GM18508 (cell line): ENCODE measurements around the gene MAML3.

ENCODE experiments used
- ATAC-seq: cut with Tn5 transposase; IDR thresholded peaks from one replicate; pipeline ENCODE4 v1.9.1; 2021; ENCODE audit warnings: moderate number of reproducible peaks; ENCODE audit not compliant: insufficient read depth, unreplicated experiment

MAML3 gene

DNA sequence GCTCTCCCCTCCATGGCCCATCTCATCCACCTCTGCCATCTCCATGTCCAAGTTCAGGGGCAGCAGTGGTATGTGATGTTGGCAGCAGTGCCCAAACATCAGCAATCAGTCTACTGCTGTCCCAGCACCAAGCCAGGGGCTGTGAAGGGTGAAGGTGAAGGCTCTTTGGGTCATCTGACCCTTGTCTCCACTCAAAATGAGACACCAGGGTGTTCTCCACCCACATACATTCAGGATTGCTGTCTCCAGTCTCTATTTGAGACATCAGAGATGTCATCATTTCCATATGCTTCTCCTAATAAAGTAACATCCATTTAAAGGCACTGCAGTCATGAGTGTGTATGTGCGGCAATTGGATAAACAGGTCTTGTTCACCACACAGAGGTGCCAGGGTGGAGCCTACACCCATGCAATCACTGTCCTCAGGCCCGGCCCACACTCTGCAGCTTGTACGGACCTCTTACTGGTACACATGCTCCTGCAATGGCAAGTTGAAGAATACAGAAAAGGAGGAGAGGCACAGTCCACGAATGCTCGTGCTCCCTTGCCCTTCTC, 22.2 kb downstream of the MAML3 start:
- no peak for ATAC-seq

DNA sequence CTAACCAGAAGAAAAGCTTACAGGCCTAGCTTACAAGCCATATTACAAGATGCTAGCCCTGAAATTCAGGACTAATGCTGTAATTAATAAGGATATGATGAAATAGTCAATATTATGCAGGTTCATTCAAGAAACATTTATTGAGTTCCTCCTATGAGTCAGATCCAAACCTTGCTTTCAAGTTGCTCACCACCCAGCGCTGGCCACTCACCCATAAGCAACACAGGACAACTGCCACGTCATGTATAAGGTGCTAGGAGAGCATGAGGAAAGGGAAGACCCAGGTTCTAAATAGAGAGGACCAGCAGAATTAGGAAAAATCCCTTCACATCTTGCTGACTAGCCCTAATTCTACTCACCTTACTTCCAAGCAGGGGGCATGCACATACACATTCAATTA, 23.3 kb downstream of the MAML3 start:
- ATAC-seq: no peak

DNA sequence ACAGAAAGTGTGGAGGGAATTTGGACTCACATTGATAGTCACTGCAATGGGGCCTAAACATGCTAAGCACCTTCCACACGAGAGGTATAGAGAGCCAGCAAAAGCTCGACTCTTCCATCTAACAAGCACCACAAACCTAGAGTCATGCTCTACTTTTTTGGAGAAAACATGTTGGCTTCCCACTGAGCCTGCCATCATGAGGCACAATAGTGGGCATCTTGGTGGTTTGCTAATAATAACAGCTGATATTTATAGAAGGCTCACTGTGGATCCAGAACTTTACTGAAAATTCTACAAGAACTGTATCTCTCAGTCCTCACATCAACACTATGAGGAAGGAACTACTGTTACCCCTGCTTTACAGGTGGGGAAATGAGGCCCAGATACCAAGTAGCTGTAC, 26.6 kb downstream of the MAML3 start:
- no peak for ATAC-seq

DNA sequence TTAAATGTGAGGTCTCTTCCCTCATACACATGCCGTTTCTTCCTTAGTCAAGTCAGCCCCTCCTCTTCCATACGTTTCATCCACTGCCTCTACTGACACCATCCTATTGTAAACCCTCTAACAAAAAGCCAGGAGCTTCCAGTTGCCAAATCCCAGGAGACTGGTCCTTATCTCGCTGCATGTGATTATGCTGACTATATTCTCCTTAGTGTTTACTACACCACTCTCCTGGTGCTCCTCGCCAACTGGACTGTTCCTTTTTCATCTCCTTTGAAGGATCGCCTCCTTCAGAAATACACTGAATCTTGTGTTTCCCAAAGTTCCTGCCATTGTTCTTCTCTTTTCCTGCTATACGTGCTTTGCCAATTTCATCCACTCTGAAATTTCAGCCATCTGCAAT, 27.7 kb downstream of the MAML3 start:
- ATAC-seq: no peak

DNA sequence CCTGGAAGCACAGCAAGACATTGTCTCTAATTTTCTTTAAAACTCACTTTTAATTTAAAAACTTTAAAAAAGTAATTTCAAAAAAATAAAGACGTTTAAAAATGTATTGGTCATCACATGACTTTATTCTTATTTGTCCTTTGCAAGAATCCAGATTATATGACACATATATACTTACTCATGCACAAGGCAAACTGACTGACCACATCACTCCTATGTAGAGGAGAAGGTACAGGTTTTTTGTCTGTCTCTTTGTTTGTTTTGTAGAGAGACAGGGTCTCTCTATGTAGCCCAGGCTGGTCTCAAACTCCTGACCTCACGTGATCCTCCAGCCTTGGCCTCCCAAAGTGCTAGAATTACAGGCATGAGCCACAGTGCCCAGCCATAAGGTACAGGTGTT, 28.6 kb downstream of the MAML3 start:
- no peak for ATAC-seq

DNA sequence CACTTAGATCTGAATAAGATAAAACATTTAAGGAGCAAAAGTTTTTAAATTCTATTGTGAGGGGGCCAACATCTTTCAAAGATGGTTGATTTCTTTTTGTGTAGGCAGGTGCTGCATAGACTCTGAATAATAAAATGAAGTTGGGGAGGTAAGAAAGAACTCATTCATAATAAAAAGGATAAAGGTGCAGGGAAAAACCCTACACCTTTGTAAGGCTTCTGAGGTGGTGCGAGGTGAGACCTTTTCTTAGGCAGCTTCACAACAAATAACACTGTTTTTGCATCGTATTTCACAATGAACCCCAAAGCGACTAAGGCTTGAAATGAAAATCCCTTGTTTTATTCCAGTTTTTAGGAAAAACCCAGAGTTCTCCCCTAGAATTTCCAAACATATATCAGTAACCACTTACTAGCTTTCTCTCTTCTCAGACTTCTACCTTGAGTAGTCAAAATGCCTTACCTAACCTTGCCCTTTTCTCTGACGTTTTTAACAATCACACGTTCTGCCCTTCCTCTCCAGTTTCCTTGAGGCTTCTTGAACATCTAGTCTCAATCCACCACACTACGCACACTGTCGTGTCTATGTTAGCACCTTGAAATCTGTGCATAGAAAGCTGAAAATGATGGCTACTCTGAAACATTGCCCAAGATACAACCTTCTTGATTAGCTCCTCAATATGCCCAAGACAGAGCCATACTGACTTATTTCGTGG, 30.2 kb downstream of the MAML3 start:
- no peak for ATAC-seq

DNA sequence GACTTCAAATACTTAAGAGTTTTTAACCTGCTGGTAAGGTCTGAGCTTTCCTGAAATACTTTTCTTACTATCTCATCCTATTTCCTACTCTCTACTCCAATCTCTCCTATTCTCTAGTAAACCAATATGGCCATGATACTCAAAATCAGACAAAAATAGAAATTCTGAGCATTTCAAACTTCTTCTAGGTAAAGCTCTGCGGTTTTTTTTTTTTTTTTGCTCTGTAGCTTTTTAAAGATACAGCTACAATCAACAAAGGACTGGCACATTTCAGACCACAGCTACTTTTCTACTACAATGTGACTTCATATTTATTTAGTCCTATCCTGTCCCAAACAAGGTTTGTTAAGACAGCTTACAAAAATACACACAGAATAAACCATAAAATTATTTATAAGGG, 31.1 kb downstream of the MAML3 start:
- ATAC-seq: no peak

DNA sequence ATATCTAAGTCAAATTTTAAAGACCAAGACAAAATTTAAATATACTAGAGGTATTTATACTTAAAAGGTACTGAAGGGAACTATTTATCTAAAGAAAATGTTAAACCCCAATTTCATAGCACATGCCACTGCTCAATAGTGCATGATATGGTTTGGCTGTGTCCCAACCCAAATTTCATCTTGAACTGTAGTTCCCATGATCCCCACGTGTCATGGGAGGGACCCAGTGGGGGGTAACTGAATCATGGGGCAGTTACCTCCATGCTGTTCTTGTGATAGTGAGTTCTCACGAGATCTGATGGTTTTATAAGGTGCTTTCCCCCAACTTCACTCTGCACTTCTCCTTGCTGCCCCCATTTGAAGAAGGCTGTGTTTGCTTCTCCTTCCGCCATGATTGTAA, 32.3 kb downstream of the MAML3 start:
- ATAC-seq: no peak

DNA sequence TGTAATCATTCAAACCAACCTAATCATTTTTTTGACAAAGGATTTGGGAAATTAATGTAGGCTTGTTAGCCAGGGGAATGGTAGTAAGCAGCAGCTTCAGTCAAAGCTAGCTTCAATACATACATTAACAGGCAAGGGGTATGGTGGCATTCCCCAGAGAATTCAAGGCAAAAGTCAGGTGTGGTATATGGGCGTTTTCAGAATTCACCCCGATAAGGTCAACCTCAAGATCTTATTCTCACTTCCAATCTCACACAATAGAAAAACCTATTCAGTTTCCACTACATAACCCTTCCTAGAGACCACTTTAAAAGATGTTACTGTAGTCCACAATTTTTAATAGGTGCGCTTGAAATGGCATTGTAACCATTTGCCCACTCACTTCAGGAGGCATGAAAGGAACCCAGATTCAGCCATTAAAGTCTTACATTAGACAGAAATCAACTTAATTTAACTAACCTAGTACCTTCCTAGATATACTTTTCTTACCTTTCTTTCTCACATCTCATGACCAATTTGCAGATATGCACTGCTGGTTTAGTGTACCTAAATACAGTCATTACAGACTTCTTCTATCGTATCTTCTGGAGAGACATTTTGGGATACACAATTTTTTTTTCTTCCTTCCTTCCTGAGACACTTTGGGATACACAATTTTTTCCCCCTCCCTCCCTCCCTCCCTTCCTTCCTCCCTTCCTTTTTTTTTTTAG, 34.9 kb downstream of the MAML3 start:
- no peak for ATAC-seq

DNA sequence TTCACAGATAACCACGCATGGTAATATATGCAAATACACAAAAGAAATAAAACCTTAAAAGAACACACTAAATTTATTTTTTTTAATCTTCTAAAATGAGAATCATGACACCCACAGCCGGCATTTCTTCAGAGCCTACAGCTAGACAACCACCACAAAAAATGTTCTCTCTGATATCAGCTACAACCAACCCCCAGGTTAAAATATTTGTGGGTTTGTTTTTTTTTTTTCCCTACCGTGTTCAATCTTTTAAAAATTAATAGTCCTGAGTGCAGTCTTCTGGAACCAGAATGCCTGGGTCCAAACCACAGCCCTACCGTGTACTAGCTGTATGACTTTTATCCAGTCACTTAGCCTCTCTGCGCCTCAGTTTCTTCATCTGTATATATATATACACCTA, 36.0 kb downstream of the MAML3 start:
- no peak for ATAC-seq

DNA sequence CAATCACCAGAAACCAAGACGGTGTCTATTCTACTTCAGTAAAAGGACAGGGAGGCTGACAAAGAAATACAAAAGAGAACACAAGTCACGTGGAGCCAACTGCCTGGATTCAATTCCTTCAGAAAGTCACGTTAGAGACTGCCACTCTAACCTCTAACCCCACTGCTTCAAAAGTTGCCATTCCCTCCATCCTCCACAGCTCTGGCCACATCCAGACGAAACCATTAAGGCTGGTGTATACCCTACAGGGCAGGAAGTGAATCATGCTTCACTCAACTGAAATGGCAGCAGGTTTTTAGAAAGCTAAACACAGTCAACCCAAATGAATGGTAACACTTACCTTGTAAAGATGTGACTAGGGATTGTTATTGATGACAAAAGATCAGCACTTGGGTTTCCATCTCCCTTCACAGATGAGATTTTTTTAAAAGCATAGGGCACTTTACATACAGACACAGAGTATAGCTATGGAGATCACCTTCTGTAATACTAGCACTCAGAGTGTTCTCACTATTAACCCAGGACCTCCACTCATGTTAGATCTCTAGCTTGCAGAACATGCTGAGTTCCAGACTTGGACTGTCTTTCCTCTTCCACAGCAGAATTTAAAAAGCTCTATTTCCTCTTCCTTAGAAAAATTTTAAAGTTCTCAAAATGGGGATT, 37.4 kb downstream of the MAML3 start:
- no peak for ATAC-seq

DNA sequence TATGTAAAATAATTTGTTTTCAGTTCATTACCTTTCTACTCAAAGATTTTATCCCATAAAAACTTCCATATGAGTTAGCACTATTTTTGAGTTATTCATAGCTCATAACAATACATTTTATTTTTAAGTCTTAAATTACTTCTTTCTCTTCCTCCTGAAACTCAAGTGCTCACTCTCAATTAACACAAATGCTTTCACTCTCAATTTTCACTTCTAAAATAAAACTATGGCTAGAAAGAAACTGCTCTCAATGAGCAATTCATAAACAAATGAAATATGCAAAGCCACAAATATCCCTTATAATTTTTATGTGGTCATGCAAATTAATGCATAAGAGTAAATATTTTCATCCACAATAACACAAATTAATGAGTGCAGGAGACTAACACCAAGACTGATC, 38.8 kb downstream of the MAML3 start:
- ATAC-seq: no peak

DNA sequence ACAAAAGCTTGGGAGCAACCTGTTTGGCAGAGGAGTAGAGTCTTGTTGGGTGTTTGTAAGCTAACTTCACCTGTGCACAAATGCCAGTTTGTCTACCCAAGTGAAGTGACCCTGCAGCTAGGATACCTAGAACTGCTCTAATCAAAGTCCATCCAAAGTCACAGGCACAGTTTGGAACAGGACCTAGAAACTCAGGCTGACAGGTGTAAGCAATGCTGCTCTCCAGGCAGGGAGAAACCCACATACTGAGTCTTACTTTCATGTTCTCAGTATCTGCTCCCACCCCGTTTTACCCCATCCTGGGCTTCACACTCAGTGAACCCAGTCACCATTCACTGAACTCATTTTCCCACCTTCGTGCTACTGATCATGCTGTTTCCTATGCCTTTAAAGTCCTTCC, 40.3 kb downstream of the MAML3 start:
- ATAC-seq: no peak

DNA sequence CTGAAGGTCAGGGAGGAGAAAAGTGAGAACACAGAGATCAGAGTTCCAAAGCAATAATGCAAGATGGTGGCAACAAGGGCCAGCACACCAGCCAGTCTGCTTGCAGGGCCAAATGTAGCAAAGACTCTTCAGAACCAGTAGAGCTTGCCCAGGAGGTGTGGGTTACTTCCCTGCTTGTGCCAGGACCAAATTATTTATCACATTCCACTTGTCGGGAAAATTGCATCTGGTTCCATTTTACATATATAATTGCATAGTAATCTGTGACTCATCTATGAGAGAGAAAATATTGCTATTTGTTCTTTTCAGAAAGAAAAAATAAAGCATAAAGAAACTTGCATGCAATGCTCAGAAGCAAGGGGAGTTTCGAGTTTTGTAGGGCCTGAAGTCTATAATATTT, 41.4 kb downstream of the MAML3 start:
- no peak for ATAC-seq

DNA sequence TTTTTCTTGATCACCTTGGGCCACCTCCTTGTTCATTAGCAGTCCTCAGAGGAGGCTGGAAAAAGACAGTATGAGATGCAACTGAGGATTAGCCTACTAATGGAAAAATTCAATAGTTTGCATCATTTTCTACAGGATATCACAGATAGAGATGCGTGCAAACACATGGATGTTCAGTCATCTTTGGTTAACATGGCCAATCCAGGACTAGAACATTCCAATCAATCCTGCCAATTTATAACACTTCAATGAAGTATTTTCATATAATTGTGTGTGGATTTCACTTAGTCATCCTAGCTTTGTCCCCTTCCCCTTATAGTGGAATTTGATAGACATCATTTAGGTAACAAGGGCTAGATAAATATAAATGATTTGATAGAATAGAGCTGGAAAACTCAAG, 42.7 kb downstream of the MAML3 start:
- ATAC-seq: no peak

DNA sequence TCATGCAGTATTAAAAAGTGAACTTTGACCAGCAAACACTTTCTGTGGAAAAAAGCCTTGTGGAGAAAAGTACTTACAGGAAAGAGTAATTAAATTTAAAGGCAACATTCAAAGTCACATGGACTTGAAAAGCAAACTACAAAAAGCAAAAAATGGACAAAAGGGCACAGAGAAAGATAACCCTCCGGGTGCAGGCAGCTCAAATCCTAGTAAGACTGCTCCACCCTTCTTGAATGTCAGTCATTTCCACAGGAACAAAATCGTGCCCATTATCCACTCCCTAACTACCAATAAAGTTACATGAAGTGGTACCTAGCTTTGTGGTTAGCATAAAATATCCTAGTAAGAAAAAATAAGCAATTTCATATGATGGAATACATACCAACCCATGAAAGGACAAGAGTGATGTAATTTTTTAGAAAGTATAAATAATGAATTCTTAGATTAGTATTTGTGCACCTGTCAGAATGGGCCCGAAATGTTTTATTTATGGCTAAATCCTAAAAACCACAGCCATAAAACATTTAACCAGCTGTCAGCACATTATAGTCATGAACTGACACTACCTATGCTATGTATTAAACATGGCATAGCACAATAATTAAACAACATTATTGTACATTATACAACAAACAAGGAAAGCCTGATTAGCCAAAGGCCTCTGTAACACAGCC, 43.3 kb downstream of the MAML3 start:
- ATAC-seq: no peak

DNA sequence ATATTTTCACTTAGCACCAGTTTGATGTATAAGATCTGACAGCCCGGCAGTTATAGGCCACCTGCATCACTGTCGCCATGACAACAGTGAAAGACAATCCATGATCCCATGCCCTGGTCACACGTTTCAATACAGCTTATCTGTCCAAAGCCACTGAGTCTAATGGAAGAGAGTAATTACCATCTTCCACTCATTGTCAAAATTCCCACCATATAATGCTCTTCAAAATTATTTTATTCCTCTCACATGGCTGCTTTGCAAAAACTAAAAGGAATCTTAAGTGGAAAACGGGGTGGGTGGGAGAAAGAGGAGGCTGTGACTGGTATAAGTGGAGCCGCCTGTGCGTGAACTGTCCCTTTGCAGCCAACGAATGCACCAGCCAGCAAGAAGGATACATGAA, 44.2 kb downstream of the MAML3 start:
- ATAC-seq: no peak

DNA sequence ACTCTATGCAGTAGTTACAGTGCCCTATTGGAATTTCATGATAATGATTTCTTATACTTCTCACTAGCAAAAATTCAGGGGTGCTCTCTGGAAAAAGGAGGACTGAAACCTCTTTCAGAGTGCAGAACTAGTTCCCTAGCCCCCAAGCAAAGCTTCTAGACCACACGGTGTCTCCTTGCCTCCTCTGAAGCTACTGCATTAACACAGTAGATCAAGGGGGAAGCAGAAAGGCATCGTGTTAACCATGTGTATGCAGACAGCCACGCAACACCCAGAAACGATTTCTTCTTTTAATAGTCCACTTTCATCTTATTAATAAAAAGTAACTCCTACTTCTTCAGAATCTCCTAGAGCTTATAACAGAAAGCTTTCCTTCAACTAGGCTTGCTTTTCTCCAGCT, 44.7 kb downstream of the MAML3 start:
- ATAC-seq: no peak

DNA sequence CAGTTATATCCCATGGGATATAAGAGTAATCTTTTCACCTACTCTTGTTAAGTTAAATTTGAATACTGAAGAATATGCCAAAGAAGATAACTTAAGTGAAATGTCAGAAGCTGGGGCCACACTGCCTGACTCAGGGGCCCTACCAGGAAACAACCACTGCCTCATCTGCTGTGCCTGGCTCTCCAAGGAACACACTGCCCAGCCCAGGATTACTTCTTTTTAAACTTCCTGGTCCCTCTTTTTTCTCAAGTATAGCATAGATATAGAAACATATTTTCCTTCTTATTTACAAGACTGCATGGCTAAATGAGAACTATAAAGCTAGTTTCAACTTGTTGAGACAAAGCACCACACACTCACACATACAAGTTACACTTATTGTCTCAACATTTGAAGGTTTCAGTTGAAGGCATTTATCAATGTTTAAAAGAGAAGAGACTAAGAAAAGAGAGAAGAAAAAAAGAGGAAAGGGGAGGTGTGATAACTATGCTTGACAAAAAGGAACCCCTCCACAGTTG, 45.2 kb downstream of the MAML3 start:
- ATAC-seq: no peak

DNA sequence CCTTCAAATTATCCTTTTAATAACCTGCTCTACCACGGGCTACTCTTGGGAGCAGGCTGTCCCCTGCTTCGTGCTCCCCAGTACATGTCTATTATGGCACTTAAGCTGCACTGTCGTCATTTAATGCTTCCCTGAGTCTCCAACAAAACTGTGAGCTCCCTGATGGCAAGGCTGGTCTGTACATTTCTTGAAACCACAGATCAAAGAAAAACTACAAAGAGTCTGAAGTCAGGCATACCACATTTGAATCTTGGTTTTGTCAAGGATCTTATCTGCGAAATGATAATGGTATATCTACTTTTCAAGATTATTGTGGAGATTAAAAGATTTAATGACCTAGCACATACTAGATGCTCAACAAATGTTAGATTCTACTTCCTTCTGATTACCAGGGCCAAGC, 45.7 kb downstream of the MAML3 start:
- ATAC-seq: no peak
